GM12891 (cell line): Measurements from ENCODE around the gene KRT78.

Experiments used
- POLR2A ChIP-seq: IDR thresholded peaks from 2 replicates; pipeline ENCODE4 v1.6.1; 2011; ENCODE audit warnings: low read depth, low read length, control low read depth
- TAF1 ChIP-seq: IDR thresholded peaks from 2 replicates; pipeline ENCODE4 v1.6.1; 2011; ENCODE audit warnings: low read depth, low read length, control low read depth

- TF ChIP-seq POLR2A: no peak
- no peak for TF ChIP-seq TAF1
These were observed 2.8 kb downstream of the KRT78 start for GRCh38 chr12:52845946-52846345.
